Endothelial cell of umbilical vein (primary cell): ENCODE measurements around the gene SMCO3. TPM values are rescaled to one million over a fixed set of nuclear protein-coding genes. Genes with fewer than 3 reads are reported as not detected.

Experiments used
- BruUV-seq: library from RNA; stranded (reverse); fragments of 400-500 nt; replicated peaks from 2 replicates; lab custom pipeline; 2021; lab: Mats Ljungman, UMichigan
- CTCF ChIA-PET: fragments of 300-600, 350-600 bp; sonication (Branson Sonifier 250); formaldehyde crosslinking; loops from one replicate; lab custom pipeline; 2021; ENCODE audit warnings: antibody characterized with exemption, inconsistent platforms; lab: Charles Lee
- POLR2A ChIA-PET: fragments of 300-600, 350-600 bp; sonication (Branson Sonifier 250); formaldehyde crosslinking; loops from one replicate; lab custom pipeline; 2021; ENCODE audit warnings: antibody characterized with exemption, inconsistent platforms; lab: Charles Lee
- DNase-seq: peaks from one replicate; pipeline ENCODE4 v3.0.0-alpha.2; 2011; ENCODE audit warnings: low read depth, low spot score
- FAIRE-seq: peaks from 2 replicates; lab custom pipeline; 2011; peaks lifted over from hg19 to GRCh38; lab: Jason Lieb, UNC
- H2AFZ ChIP-seq: 2 replicates; pipeline ENCODE4 v1.6.0; 2012; ENCODE audit warnings: low read depth, low read length, control low read depth, inconsistent platforms
- H3K27ac ChIP-seq: 2 replicates; pipeline ENCODE4 v1.5.1; 2011; ENCODE audit warnings: low read depth, mild to moderate bottlenecking, control low read depth, low read length, moderate library complexity; ENCODE audit not compliant: insufficient read depth
- H3K27me3 ChIP-seq, 2 experiments: 2 replicates each; pipeline versions ENCODE4 v1.6.0 to v1.6.1; 2011; ENCODE audit warnings: low read length in 2 of 2, mixed read lengths in 1 of 2; ENCODE audit not compliant: control insufficient read depth in 2 of 2, insufficient read depth in 2 of 2
- H3K36me3 ChIP-seq, 2 experiments: 2 replicates in 1 of 2; 3 replicates in 1 of 2; pipeline ENCODE4 v1.5.1; 2011; ENCODE audit warnings: low read length in 2 of 2, mild to moderate bottlenecking in 1 of 2, moderate library complexity in 1 of 2; ENCODE audit not compliant: control insufficient read depth in 2 of 2, insufficient read depth in 2 of 2; ENCODE audit errors: extremely low read depth in 1 of 2
- H3K4me1 ChIP-seq: 3 replicates; pipeline ENCODE4 v1.5.1; 2011; ENCODE audit warnings: mild to moderate bottlenecking, low read length; ENCODE audit not compliant: control insufficient read depth, insufficient read depth; ENCODE audit errors: extremely low read depth
- H3K4me2 ChIP-seq: 2 replicates; pipeline ENCODE4 v1.6.1; 2011; ENCODE audit warnings: low read length, control low read depth, mixed read lengths; ENCODE audit not compliant: insufficient read depth
- H3K4me3 ChIP-seq, 3 experiments: fragments of 200-600 bp in 1 of 3; sonication (generic), shearing (Covaris generic) in 1 of 3; replicated peaks in 1 of 3; 2 replicates each; pipeline ENCODE4 v1.5.1; 2011 to 2016; ENCODE audit warnings: control low read depth in 3 of 3, low read length in 3 of 3, mild to moderate bottlenecking in 2 of 3, inconsistent platforms in 1 of 3, low read depth in 1 of 3, moderate library complexity in 1 of 3; ENCODE audit not compliant: insufficient read depth in 1 of 3
- H3K79me2 ChIP-seq: 2 replicates; pipeline ENCODE4 v1.6.0; 2012; ENCODE audit warnings: low read length, inconsistent platforms; ENCODE audit not compliant: control insufficient read depth, insufficient read depth
- H3K9ac ChIP-seq: replicated peaks from 2 replicates; pipeline ENCODE3; 2011; ENCODE audit warnings: low read length, control low read depth; ENCODE audit not compliant: insufficient read depth; ENCODE audit errors: extremely low read depth
- H3K9me1 ChIP-seq: replicated peaks from 3 replicates; pipeline ENCODE4 v1.6.0; 2011; ENCODE audit warnings: mild to moderate bottlenecking, low read length; ENCODE audit not compliant: control insufficient read depth, insufficient read depth; ENCODE audit errors: extremely low read depth
- H3K9me3 ChIP-seq: replicated peaks from 2 replicates; pipeline ENCODE4 v1.5.1; 2012; ENCODE audit warnings: low read length, inconsistent platforms; ENCODE audit not compliant: control insufficient read depth, insufficient read depth
- H4K20me1 ChIP-seq: replicated peaks from 2 replicates; pipeline ENCODE3; 2011; ENCODE audit warnings: mild to moderate bottlenecking, low read length; ENCODE audit not compliant: control insufficient read depth, insufficient read depth; ENCODE audit errors: extremely low read depth
- CTCF ChIP-seq, 2 donors: IDR thresholded peaks; 1 replicate in 1 of 2; 2 replicates in 1 of 2; pipeline ENCODE4 v1.5.1; 2011; ENCODE audit warnings: low read length in 2 of 2, mild to moderate bottlenecking in 2 of 2, moderate library complexity in 2 of 2, control low read depth in 1 of 2, inconsistent platforms in 1 of 2, low read depth in 1 of 2; ENCODE audit not compliant: insufficient read depth in 1 of 2; ENCODE audit errors: extremely low read depth in 1 of 2
- EZH2 ChIP-seq: IDR thresholded peaks from 2 replicates; pipeline ENCODE4 v1.6.1; 2012; ENCODE audit warnings: borderline replicate concordance, low read depth, mild to moderate bottlenecking, moderate library complexity, low read length, inconsistent platforms; ENCODE audit not compliant: severe bottlenecking
- FOS ChIP-seq: IDR thresholded peaks from 2 replicates; pipeline ENCODE4 v1.6.1; 2011; ENCODE audit warnings: mild to moderate bottlenecking, low read length, moderate library complexity, borderline replicate concordance; ENCODE audit not compliant: insufficient read depth
- GATA2 ChIP-seq: IDR thresholded peaks from 2 replicates; pipeline ENCODE4 v1.7.0; 2011; ENCODE audit warnings: low read depth, mild to moderate bottlenecking, moderate library complexity, mixed read lengths, low read length; ENCODE audit not compliant: insufficient read length, insufficient read depth
- JUN ChIP-seq: IDR thresholded peaks from 2 replicates; pipeline ENCODE4 v1.6.1; 2011; ENCODE audit warnings: borderline replicate concordance, low read depth; ENCODE audit not compliant: insufficient read length, insufficient read depth
- MAX ChIP-seq: IDR thresholded peaks from 2 replicates; pipeline ENCODE4 v1.6.1; 2011; ENCODE audit not compliant: insufficient read depth, insufficient read length
- MYC ChIP-seq: IDR thresholded peaks from one replicate; pipeline ENCODE4 v1.6.1; 2011; ENCODE audit warnings: mild to moderate bottlenecking, low read depth, low read length
- POLR2A ChIP-seq: IDR thresholded peaks from 2 replicates; pipeline ENCODE4 v1.6.1; 2012; ENCODE audit warnings: low read depth, mild to moderate bottlenecking, control low read depth, low read length
- POLR2AphosphoS5 ChIP-seq: IDR thresholded peaks from 2 replicates; pipeline ENCODE4 v1.6.1; 2012; ENCODE audit warnings: low read depth, mild to moderate bottlenecking, control low read depth, low read length, moderate library complexity; ENCODE audit not compliant: insufficient read depth
- dilution Hi-C: fragments of 300-500 bp; cut with MboI; formaldehyde crosslinking; loops from one replicate; pipeline ENCODE4 v1.15.0; 2019; ENCODE audit warnings: low sequenced_read_pairs; ENCODE audit not compliant: extremely low pct_ligation_motif_present
- intact Hi-C: fragments of 100-400 bp; cut with micrococcal nuclease; formaldehyde crosslinking; loops from one replicate; pipeline ENCODE4 v1.10.0; 2022
- polyA plus RNA-seq, 4 experiments: library from polyadenylated mRNA; depleted of rRNA in 3 of 4; stranded (reverse) in 3 of 4; unstranded in 1 of 4; fragments of >200 nt; gene quantifications; 2 replicates each; pipeline versions ENCODE4 v1.2.1 to v1.2.3, GENCODE V29; 2011 to 2012; ENCODE audit warnings: missing spikeins in 1 of 4
- total RNA-seq: library from RNA; stranded (reverse); gene quantifications from 2 replicates; pipeline ENCODE4 v1.2.3, GENCODE V29; 2021

Gene SMCO3
- total and polyA plus RNA-seq, 2 donors (not counting 3 experiments of a cell fraction or from before 2014, with no cell fraction given): 0.33 to 0.35 TPM

GRCh38 chr12:14777271-14777670 lies 36.7 kb downstream of the SMCO3 start:
- TF ChIP-seq GATA2 (no peak), EZH2 (no peak), JUN (no peak), MAX (no peak), CTCF (IDR thresholded peaks at IDR 0.05; ENCODE audit: extremely low read depth in 1 of 2, insufficient read depth in 1 of 2, low read depth in 1 of 2, low read length in 2 of 2) (no peak), POLR2AphosphoS5 (no peak), POLR2A (no peak), FOS (no peak), MYC (no peak)
- FAIRE-seq (no peak), DNase-seq (no peak)
- H3K4me3 ChIP-seq: no peak overlapping the region
- no peak overlapping the region for H3K27ac ChIP-seq
- peaks cover 14% of the 10 kb centered on the region for H3K4me1 ChIP-seq
- H4K20me1 ChIP-seq: no peaks in the 10 kb centered on the region
- H3K36me3 ChIP-seq: no peaks in the 10 kb centered on the region
- POLR2A ChIA-PET: no interaction called here
- BruUV-seq: no TSS peak
- dilution Hi-C loops: no loop called here
- CTCF ChIA-PET: interaction anchor here (0.8 to 1.7 kb wide), 5 partner anchors 13 to 442 kb away, joined by 3 to 5 read pairs (median 3); partner anchors contain the start of genes C12orf60 and WBP11
- intact Hi-C loops: no loop called here
- no peaks in the 10 kb centered on the region for H3K9me3 ChIP-seq
- no peaks in the 10 kb centered on the region for H3K9me1 ChIP-seq
- H3K79me2 ChIP-seq: peaks cover 19% of the 10 kb centered on the region
- H3K27me3 ChIP-seq: no peaks in the 10 kb centered on the region
- no peak overlapping the region for H2AFZ ChIP-seq
- H3K4me2 ChIP-seq: no peak overlapping the region
- H3K9ac ChIP-seq: no peak overlapping the region
